HG02623 (cell line): ENCODE measurements around the gene ACAD11.

Experiments used
- ATAC-seq: cut with Tn5 transposase; IDR thresholded peaks from one replicate; pipeline ENCODE4 v1.9.1; 2021; ENCODE audit warnings: moderate library complexity; ENCODE audit not compliant: unreplicated experiment

Gene ACAD11

DNA sequence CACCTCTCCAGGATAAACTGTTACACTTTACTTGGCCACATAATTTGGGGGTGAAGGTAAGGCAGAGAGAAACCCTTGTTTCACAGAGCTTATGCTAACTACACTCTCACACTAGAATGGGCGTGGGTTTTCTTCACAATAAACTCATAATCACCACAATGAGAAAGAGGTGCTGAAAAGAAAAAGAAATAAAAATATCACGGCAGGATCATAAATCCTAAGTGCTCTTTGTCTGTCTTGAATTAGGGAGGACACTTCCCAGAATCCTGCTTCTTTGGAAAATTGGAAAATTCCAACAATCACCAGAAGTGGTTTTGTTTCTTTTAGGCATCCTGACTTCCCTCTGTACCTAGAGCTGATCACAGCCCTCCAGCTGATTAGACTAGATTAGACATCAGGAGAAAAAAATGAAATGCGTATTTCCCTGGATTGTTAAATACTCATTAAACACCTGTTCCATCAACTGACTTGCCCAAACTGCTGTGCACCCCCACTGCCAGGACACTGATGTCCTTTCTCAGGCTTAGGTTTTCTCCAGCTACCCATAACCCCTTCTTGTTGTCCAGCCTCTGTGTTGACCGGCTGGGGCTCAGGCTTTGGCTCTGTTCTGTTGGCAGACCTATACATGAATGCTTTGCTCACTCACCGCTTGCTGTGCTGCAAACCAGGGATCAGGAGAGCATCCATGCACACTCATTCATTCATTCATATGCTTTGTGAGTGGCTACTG is 104.1 kb downstream of the ACAD11 start:
- ATAC-seq = no peak

DNA sequence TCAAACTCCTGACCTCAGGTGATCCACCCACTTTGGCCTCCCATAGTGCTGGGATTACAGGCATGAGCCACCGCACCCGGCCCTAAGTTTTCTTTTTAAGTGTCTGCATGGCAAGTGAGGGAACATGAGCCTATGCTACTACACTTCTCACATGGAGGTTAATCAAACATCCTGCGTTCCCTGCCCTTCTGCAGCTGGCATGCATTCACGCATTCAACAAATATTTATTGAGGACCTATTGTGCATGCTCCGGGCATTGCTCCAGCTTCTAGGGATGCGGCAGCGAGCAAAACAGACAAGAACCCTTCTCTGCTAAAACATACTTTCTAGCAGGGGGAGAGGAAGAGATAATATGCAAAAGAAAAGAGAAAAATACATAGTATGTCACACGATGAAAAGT is 105.2 kb downstream of the ACAD11 start:
- no peak for ATAC-seq

DNA sequence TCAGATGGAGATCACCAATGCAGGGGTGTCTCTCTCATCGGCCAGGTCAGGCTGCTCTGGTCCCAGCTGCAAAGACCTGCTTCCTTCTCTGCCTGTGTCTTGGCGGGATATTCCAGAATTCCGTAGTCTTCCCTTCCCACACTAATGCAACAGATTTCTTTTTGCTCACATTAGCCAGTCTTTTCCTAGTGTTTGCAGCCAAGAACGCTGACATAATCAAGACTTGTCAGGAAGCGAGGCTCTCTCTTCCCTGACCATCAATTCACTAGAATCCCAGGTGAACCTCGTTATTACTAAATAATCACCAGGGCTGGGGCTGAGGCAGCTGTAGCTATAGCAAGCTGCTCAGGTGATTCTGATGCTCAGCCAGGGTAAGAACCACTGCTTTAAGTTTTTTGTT is 105.8 kb downstream of the ACAD11 start:
- ATAC-seq = no peak

DNA sequence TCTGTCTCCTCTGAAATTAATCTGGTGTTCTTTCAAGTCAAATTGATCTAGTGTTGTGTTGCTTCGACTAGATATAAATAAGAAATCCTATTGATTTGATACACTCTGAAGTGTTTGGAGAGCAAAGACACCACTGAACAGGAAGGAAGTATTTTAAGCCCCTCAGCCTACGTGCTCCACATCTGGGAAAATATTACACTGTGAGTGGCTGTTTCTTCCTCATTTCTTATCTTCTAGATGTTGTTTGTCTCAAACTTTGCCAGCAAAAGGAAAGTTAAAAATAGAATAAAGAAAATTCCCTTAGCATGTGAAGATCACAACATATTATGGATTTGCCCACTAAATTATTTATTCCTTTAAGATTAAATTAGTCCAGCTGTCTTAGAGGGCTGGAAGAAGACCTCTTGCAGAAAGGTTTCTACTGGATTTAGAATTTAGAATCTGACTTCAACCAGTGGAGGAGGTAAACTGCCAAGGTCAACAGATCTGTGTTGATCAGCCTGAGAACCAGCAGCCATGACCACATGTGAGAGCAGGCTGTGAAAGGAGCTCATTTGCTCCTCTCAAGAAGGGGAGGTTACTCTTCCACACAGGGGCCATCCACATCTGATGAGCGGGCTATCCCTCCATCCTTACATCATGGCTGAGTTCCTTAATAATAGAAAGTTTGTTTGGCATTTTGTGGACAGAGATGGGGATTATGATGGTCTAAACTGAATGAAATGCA is 108.9 kb downstream of the ACAD11 start:
- ATAC-seq = no peak

DNA sequence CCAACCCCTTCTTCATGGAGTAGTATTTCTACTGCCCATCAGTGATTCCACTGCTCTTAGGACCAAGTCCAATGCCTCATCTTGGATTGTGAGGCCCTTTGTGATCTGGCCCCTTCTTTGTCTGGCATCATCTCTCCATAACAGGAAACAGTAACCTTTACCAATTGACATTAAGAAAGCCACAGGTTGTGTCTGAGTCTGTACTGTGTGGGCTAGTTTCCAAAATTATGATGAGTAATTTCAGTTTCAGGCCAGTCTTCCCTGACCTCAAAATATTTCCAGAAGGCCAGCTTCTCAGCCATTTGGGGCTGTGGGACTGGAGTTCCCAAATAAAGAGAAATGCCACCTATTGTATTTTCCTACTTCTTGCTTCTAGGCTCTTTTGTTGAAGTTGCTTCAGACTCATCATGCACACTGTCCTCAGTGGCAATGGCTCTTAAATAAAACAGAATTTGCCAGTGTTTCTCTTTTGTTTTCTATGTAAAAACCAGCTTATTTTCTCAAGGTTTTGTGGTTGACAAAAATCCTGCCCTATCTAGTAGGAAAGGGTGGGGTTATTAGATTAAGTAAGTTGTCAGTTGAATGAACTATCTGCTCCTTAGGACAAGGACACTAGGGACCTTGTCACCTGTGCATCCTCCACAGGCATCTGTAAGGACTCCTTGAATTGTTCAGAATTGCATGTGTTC is 109.6 kb downstream of the ACAD11 start:
- peak; percentile 80 for ATAC-seq

DNA sequence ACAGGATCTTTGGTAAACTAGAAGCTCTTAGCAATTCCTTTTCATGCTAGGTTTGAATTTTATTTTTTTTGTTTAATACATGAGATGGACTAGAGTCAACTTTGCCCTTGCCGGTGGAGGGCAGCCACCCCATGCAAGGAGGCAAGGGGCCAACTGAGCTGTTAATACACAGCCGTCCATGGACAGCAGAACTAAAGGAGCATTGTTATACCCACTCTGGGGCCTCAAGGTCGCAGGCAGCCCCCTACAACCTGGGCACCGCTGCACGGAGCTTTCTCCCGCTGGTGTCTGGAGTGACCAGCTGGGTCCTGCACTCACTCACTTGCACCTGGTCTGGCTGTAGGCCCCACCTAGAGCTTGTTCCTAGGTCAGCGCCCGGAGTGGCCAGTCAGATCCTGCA is 110.4 kb downstream of the ACAD11 start:
- no peak for ATAC-seq

DNA sequence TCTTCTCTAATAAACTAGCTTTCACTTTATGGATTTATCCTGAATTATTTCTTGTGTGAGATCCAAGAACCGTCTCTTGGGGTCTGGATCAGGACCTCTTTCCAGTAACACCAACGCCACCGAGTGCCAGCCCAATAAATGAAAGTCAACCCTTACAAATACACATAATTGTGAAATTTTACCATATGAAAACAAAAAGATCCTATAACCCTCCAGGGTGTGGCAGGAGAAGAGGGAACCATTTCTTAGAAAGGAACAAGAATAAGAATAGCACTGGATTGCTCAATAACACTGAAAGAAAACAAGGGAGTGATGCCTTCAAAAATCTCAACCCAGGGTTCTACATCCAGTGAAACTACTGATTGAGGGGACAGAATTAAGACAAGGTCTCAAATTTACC is 114.1 kb downstream of the ACAD11 start:
- no peak for ATAC-seq

DNA sequence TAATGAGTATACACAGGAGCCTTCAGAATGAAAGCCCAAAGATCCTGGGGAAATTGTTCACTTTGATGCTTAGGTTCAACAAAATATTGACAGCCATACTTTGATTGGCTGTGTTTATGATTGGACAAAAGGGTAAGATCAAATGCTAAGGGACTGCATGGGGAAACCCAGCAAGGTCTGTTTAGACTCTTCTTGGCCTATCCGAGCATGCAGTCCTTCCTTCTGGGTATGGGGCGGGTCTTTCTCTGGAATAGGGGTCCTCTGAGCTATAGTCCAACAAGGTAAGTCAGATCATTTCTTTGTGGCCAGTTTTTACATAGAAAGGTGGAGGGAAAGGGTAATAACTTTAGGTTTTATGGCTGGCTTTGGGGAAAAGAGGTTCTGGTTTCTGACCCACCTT is 115.5 kb downstream of the ACAD11 start:
- ATAC-seq = no peak

DNA sequence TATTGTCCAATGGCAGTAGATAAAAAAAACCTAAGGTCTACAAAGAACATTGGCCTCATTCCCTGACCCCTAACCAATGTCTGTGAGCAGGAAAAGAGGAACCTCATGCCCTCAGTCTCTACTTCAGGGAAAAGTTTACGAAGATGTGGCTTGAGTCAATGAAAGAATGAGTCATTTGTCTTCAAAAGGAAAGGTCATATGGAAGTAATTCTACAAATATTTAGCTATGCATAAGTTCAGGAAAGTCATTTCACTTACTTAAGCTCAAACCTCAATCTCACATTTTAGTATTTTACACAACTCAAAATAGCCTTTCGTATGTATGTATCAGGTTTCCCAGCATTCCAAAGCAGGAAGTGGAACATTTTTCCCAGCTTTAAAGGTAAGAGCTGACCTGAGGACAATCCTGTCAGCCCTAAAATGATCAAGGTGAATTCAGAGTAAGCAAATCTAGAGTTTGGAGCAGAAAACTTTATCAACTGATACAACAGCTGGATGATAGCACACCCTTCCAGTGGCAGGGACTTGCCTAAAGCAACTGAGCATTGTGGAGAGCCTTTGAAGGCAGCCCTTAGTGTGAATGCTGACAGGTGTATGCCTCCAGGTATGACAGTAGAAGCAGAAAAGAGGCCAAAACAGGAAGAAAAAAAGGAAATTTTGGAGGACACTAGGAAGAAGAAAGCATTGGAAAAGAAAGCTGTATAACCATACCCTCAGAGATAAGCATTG is 116.4 kb downstream of the ACAD11 start:
- ATAC-seq = no peak

DNA sequence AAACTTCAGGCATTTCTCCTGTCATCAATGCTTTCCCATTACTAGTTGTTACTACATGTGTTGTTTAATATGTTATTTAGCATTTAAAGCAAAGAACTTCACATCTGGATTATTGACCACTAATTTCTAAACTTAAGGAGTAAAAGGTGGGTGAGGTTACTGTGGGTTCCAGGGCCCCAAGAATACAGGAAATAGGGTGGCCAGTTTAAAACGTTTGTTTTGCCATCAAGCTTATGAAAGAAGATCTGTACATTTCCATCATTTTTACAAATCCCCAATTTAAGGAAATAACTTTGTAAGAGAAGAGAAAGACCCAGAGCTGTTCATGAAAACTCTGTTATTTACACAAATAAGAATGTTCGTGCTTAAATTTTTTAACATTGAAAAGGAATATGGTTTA is 117.0 kb downstream of the ACAD11 start:
- no peak for ATAC-seq

DNA sequence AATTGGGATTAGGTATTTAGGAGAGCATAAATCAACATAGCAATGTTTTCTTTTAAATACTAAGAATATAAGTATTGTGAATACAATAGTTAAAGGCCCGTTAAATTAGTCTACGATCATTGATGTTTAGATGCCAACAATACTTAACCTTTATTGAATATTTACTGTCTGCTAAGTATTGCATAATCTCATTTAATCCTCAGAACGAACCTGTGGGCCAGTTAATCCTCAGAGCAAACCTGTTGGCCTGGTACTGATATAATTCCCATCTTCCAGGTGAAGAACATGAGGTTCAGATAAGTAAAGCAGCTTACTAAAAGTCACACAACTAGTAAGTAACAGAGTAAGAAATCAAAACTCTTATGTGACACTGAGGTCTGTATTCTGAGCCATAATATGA is 119.9 kb downstream of the ACAD11 start:
- no peak for ATAC-seq

DNA sequence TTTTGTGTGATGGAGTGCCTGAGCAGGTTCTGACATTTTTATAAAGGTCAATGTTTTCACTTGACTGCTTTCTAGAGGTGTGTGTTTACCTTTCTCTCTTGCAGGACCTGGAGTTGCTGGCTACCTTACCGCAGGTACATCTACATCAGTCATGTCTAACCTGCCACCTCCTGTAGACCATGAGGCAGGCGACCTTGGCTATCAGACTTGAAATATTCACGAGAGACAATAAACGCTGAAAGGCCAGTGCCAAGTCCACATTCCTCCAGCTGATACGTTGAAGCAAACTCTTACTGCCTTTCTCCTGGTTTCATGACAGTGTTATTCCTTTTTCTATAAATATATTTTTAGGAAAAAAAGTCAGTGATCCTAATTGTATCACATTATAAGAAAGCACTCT is 121.5 kb downstream of the ACAD11 start:
- no peak for ATAC-seq

DNA sequence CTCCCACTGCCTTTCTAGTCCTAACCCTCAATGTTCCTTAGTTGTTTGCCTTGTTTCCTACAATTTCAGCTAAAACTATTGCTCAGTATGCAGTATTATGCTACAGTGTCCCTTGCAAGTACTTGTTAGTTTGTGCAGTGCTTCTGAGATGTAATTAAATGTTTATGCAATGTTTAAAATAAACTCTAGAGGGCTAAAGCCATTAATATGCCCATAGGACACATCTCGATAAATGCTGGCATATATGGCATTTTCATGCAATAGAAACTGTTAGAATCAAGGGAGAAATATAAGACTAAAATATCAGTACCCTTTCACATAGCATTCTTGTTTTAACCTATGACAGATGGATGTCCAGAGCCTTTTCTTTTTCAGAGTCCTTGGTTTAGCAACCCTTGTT is 122.3 kb downstream of the ACAD11 start:
- ATAC-seq = no peak

DNA sequence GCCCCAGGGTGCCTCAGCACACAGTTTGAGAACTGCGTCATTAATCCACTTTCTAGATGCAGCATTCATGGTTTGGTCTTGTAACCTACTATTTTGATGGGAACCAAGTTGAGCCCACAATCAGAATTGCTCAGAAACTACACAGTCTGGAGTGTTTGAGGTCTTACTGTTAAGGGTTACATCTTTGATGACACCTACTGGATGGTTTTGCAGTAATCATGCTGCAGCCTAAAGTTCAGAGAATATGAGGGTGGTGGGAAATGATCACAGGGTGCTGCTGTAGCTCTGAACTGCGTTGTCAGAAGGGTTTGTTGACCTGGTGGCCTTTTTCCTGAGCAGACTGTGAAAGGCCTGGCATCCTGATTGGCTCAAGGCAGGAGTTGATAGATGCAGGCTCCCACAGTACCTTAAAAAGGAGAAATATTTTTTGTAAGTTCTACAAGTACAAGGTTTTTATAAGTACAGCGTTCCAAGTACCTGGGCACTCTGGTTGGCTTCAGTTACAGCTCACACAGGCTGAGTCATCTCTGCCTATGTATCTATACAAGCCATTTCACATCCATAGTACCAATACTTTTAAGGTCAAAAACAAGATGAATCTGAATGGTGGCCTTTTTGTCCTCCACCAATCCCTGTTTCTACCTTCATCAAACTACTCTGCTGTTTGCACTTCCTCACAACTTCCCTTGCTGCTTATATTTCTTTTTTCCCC is 123.0 kb downstream of the ACAD11 start:
- no peak for ATAC-seq

DNA sequence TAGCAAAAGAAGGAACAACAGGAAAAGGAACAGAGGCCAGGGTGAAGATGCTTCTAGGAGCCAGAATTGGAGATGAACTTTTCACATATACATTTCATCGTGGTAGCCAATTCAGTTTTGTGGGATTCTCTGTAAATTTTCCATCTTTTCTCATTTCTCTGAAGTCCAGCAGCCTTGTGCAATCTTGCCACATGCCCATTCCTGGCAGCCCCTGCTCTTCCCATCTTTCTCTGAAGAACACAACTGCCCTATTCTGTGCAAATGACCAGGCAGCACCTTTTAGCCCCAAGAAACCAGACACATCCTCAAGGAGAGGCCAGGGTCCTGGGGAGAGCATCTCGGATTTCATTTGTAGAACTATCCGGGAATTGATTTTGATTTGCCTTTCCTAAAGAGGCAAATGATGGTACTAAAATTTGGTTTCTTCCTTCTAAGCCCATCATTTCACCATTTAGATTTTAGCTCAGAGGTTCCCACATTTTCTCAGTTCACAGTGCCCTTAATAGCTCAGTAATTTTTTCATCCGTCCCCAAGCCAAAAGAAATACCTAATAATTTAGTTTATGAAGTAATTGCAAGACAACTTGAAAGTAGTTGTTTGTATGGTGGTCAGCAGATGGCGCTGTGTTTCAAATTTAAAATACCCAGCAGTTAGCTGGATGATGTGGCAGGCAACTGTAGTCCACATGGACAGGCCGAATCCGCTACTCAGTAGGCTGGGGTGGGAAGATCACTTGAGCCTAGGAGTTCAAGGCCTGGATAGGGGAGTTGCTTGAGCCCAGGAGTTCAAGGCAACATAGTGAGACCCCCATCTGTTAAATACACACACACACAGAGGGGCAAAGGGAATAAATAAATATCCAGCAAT is 123.8 kb downstream of the ACAD11 start:
- no peak for ATAC-seq

DNA sequence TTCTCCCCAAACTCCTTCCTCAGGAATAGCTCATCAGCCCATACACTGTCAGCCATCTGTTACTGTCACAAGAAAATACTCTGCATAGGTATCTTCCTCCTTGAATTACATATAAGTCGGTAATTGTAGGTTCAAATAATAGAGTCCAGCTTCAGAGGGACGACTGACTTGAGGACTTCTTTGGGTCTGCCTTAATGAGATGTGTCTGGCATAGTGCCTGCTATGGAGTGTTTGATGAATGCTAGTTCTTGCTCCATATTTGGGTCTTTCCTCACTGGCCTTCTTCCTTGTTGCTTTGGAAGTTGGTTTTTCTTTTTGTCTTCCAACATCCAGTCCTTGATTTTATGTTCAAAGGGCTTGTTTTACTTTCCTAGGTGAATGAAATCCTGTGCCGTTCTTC is 129.0 kb downstream of the ACAD11 start:
- ATAC-seq = no peak

DNA sequence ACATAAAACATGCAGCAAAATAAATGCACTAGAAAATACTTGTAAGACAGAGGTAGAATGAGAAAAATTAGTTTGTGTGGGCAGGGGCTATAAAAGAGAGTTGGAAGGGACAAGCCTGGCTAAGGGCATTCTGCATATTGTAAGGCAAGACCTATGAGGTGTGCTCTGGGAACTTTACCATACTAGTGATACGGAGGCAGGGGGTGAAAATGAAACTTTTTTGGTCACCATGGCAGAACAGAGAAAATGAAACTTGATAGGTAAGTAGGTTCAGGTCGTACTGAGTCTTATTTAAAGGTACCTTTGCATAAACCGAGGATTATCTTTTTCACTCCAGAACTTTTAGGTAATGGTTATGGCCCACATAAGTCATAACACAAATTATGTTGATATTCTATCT is 137.3 kb downstream of the ACAD11 start:
- ATAC-seq = peak; percentile 85

DNA sequence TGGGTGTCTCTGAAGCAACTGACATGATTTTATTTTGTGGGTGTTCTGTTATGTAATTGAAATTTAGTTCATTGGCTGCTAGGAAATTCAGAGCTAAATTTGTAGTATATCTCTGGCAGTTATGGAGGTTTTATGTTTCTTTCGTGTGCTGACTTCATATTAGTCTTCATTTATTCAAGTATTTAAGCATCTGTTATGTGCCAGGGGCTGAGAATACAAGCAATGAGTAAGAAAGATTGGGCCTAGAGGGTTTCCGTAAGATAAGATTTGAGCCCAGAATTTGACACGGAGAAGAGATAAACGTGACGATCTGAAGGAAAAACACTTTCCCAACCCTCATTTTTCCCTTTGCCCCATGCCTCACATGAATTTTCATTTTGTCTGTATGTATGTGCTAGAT is 137.7 kb downstream of the ACAD11 start:
- no peak for ATAC-seq

DNA sequence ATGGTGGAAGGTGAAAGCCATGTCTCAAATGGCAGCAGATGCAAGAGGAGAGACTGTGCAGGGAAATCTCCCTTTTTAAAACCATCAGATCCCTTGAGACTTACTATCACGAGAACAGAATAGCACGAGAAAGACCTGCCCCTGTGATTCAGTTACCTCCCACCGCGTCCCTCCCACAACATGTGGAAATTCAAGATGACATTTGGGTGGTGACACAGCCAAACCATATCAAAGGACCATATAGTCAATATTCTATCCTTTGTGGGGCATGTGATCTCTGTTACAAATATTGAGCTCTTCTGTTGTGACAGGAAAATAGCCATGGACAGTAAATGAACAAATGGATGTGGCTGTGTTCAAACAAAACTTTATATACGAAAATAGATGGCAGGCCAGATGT is 139.7 kb downstream of the ACAD11 start:
- ATAC-seq = no peak

DNA sequence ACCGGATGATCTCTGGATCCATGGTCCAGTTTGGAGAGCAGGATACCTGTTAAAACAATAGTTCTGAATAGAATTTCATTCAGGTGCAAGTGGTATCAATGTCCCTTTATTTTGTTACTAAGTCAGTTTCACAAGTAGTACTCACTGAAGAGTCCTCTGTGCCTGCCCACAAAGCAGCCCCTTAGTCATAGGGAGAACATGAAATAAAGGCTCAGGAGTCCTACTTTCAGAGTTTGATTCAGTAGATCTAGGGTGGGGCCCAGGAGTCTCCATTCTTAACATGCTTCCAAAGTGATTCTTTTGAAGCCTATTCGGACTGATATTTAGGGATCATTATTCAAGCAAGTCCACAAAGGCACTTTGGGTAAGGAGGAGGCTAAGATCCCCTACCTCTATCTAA is 142.3 kb downstream of the ACAD11 start:
- ATAC-seq = no peak
